Left kidney (tissue), 2 donors: ENCODE data around the gene S100A11. TPM values are rescaled to one million over a fixed set of nuclear protein-coding genes. Genes with fewer than 3 reads are reported as not detected.

ENCODE experiments used
- DNase-seq: peaks from one replicate; pipeline ENCODE4 v3.0.0-alpha.2; 2013
- polyA plus RNA-seq: library from polyadenylated mRNA; unstranded; fragments of 120-200 nt; gene quantifications from one replicate; pipeline ENCODE4 v1.2.1, GENCODE V29; 2013; ENCODE audit not compliant: insufficient read length

The S100A11 gene
- polyA plus RNA-seq, 1 donor: 218 TPM

DNA sequence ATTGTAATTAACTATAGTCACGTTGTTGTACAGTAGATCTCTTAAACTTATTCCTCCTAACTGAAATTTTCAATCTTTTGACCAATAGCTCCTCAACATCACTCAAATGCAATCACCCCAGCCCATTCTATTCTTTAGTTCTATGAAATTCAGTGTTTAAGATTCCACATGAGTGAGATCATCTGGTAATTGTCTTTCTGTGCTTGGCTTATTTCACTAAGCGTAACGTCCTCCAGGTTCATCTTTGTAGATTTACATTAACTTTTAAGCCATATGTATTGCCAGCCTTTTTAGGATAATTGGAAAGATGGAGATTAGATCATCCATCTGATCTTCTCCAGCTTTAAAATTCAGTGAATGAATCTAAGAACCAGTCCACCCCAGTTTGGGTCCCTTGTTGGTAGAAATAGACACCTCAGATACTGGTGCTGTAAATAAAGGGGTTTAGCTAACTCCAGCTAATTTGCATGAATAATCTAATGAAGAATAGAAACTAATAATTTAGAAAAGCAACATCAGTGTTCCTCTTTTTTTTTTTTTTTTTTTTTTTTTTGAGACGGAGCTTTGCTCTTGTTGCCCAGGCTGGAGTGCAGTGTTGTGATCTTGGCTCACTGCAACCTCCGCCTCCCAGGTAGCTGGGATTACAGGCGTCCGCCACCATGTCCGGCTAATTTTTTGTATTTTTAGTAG, 50.2 kb downstream of the S100A11 start:
- no peak for DNase-seq

DNA sequence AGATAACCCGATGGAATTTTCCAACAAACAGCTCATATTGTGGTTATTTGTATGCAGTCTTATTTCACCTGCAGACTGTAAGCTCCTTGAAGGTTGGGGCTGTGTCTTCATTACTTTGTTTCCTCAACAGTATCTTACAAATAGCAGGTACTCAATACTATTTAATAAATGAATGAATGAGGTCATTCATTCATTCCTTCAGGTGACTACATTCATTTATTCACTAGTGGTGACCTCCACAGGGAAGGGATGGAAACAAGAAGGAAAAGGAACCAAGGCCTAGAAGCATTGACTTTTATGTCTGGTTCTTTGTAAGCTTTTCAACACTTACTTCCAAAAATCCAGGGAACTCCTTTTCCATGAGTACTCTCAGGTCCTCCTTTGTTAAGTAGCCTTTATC, 51.0 kb downstream of the S100A11 start:
- DNase-seq: no peak

DNA sequence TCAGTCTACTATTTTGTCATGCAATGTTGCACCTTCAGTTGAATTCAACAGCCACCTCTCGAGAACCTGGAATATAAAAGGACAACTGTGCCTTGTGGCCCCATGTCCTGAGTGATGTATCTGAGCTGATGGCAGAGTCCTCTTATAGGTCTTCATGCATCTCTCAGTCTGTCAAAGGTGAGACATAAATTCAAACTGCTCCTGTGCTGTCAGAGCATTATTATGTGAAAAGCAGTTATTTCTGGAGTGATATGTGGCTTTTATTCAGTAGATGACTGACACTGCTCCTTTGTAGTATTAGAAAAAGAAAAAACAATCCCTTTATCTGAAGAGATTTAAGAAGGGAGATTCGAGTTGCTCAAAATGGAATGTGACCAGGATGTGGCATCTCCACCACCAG, 51.5 kb downstream of the S100A11 start:
- DNase-seq: no peak

DNA sequence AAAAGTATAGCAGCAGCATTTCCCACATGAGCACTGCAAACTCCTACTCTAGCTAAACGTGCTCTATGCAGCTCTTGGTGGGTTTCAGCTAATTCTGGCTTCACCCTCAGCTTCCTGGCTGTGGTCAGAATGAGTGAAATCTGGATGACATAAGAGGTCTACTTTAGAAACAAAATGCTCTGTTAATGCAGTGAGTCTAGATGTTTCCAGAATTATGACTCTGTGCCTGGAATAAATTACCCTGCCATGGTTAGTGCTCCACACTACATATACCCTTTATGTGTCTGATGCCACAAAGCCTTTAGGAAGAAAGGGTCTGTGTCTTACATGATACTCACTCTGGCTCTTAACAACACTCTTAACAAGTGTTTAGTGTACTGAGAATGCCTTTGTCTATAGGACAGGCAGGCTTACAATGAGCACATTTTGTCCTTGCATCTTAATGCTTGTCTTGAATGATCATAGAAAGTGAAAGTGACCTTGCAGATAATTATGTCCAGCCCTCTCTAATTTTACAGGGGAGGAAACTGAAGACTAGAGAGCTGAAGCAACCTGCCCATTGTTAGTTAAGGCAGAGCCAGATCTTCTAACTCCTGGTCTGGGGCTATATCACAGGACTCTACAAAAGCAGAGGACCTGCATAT, 52.4 kb downstream of the S100A11 start:
- no peak for DNase-seq

Other genes with a start within 250 kb of the S100A11 start
- 8.8 TPM for gene TDRKH, start 246.5 kb downstream of the S100A11 start, polyA plus RNA-seq
- not detected for gene LINGO4, start 231.6 kb downstream of the S100A11 start, polyA plus RNA-seq
- 0.80 TPM for gene RORC, start 205.2 kb downstream of the S100A11 start, polyA plus RNA-seq
- gene C2CD4D, start 197.2 kb downstream of the S100A11 start, polyA plus RNA-seq: 0.20 TPM
- gene THEM5, start 183.3 kb downstream of the S100A11 start, polyA plus RNA-seq: 0.52 TPM
- 56.3 TPM for gene THEM4, start 127.5 kb downstream of the S100A11 start, polyA plus RNA-seq
- 190 TPM for gene S100A10, start 43.1 kb downstream of the S100A11 start, polyA plus RNA-seq
- not detected for gene TCHHL1, start 52.1 kb upstream of the S100A11 start, polyA plus RNA-seq
- 0.05 TPM for gene TCHH, start 78.4 kb upstream of the S100A11 start, polyA plus RNA-seq
- gene RPTN, start 122.2 kb upstream of the S100A11 start, polyA plus RNA-seq: not detected
- gene HRNR, start 187.2 kb upstream of the S100A11 start, polyA plus RNA-seq: 1.0 TPM